ENCODE results near the gene TBC1D14.
A peak's percentile ranks its signal among the peaks of the same experiment; 100 is the strongest.

The TBC1D14 gene

GRCh38 chr4:6932475-6932874 lies 22.8 kb downstream of the TBC1D14 start:
- DNase-seq = no peak

- no peak for DNase-seq
These were observed 23.3 kb downstream of the TBC1D14 start for GRCh38 chr4:6932918-6933317.

GRCh38 chr4:6933691-6934430 lies 24.2 kb downstream of the TBC1D14 start:
- DNase-seq = no peak

- DNase-seq = no peak
These were observed 26.3 kb downstream of the TBC1D14 start for GRCh38 chr4:6935965-6936364.

- DNase-seq = no peak
These were observed 27.6 kb downstream of the TBC1D14 start for GRCh38 chr4:6937201-6937600.

- no peak for DNase-seq
These were observed 28.1 kb downstream of the TBC1D14 start for GRCh38 chr4:6937754-6938153.

GRCh38 chr4:6938237-6938636 lies 28.6 kb downstream of the TBC1D14 start:
- peak; percentile 44 to 65 for DNase-seq

- peak; percentile 74 to 88 for DNase-seq
These were observed 29.1 kb downstream of the TBC1D14 start for GRCh38 chr4:6938647-6939271.

- peak; percentile 41 to 62 for DNase-seq
These were observed 30.4 kb downstream of the TBC1D14 start for GRCh38 chr4:6939761-6940743.

- no peak for DNase-seq
These were observed 31.1 kb downstream of the TBC1D14 start for GRCh38 chr4:6940744-6941137.

GRCh38 chr4:6941796-6942195 lies 32.2 kb downstream of the TBC1D14 start:
- DNase-seq = peak in 1 of 2 donors; percentile 28

GRCh38 chr4:6942238-6942800 lies 32.7 kb downstream of the TBC1D14 start:
- DNase-seq = peak; percentile 82 to 90

GRCh38 chr4:6943012-6943884 lies 33.6 kb downstream of the TBC1D14 start:
- no peak for DNase-seq

GRCh38 chr4:6943885-6944225 lies 34.2 kb downstream of the TBC1D14 start:
- no peak for DNase-seq

GRCh38 chr4:6944301-6945051 lies 34.9 kb downstream of the TBC1D14 start:
- DNase-seq = peak in 1 of 2 donors; percentile 40

- no peak for DNase-seq
These were observed 35.4 kb downstream of the TBC1D14 start for GRCh38 chr4:6945052-6945409.

- no peak for DNase-seq
These were observed 36.9 kb downstream of the TBC1D14 start for GRCh38 chr4:6946497-6946896.

- DNase-seq = no peak
These were observed 38.5 kb downstream of the TBC1D14 start for GRCh38 chr4:6948134-6948460.

GRCh38 chr4:6951880-6952381 lies 42.3 kb downstream of the TBC1D14 start:
- no peak for DNase-seq

GRCh38 chr4:6953751-6954380 lies 44.2 kb downstream of the TBC1D14 start:
- no peak for DNase-seq
